HG03159 (cell line): ENCODE measurements around the gene P4HA3.
"Not testable (repeated sequence)": the region's sequence is repeated elsewhere in the genome, so short reads cannot be mapped to it uniquely, and the experiment has no call there.

Experiments used
- ATAC-seq: cut with Tn5 transposase; IDR thresholded peaks from one replicate; pipeline ENCODE4 v1.9.1; 2021; ENCODE audit warnings: mild to moderate bottlenecking, moderate library complexity; ENCODE audit not compliant: unreplicated experiment

Gene P4HA3

GRCh38 chr11:74311352-74311926 is at the start of gene P4HA3:
TSS of gene P4HA3 (minus strand) at chr11:74311640. CDS start at chr11:74311611, 29 bp downstream.
- ATAC-seq, result no peak

DNA sequence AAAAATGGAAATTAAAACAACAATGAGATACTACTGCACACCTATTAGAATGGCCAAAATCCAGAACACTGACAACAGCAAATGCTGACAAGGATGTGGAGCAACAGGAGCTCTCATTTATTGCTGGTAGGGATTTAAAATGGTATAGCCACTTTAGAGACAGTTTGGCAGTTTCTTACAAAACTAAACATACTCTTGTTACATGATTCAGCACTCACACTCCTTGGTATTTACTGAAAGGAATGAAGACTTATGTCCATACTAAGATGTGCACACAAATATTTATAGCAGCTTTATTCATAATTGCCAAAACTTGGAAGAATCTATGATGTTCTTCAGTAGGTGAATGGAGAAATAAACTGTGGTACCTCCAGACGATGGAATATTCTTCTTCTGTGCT is 46.0 kb upstream of the P4HA3 start:
- no peak for ATAC-seq

DNA sequence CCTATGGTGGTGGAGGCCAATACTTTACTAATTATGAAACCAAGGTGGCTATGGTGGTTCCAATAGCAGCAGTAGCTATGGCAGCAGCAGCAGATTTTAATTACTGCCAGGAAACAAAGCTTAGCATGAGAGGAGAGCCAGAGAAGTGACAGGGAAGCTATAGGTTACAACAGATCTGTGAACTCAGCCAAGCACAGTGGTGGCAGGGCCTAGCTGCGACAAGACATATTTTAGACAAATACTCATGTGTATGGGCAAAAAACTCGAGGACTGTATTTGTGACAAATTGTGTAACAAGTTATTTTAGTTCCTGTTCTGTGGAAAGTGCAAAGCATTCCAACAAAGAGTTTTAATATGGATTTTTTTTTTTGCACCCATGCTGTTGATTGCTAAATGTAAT is 44.2 kb upstream of the P4HA3 start:
- no peak for ATAC-seq

DNA sequence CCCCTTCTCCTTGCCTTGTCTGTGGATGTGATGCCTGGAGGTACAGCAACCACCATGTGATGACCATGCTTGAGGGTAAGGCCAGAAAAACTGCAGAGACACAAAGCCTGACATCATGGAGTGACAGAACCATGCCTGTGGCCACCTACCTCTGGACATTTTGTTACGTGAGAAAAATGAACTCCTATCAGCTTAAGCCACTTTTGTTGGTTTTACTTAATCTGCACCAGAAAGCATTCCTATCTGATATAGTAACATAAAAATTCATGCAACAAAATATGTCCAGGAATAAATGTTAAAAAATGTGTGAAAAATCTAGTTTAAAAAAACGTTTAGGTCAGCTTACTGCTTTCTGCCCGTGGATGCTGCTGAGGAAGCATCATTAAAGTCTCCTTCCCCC is 42.6 kb upstream of the P4HA3 start:
- no peak for ATAC-seq

DNA sequence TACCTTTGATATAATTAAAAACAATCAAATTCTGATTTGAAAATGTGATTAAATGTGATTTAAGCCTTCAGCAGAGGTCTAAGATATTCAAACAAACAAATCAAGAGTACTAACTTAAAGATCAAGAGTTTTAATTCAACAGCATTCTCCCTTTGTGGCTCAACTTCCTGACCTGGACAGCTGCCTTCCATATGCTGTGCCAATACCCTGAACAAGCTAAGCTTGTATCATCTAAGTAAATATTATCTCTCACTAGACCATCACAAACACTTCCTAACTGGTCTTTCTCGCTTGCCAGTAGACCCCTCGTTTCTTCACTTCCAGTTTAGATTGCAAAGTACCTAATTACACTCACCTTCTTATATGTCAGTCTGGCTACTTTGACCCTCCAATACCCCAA is 35.9 kb upstream of the P4HA3 start:
- no peak for ATAC-seq

DNA sequence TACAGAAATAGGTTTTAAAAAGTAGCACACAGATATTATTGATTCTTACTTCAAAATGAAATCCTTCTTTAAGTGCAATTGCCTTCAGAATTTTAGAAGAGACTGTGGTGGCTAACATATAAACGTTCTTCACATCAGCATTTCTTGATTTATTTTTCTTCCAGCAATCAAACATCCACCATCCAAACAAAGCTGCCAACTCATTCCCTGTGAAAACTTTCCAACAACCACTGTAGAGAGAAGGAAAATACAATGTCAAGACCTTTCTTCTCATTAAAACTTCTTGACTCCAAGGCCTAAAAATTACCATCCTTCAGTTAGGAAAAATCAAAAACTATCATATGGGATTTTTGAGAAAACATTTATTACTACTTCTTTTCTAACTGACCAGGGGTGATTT is 34.0 kb upstream of the P4HA3 start:
- no peak for ATAC-seq

- ATAC-seq, result no peak
These were observed 30.5 kb upstream of the P4HA3 start for GRCh38 chr11:74341921-74342320.

GRCh38 chr11:74339619-74340018 is 28.2 kb upstream of the P4HA3 start:
- ATAC-seq, result no peak

- ATAC-seq, result no peak
These were observed 27.5 kb upstream of the P4HA3 start for GRCh38 chr11:74338963-74339362.

DNA sequence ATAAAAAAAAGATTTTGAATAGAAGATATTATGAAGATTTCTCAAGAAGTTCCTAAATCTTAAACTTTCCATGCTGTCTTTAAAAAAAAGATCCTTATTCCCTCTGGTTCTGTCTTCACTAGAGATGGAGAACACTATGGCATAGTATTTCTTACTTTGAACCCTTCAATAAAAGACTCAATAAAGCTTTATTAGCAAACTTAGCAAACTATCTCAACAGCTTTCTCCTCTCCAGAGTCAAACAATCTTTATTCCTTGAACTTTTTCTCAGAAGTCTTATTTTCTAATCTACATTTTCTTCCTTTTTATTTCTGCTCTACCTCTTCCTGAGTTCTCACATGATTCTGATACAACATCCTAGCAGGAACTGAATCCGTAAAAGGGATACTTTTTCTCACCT is 21.8 kb upstream of the P4HA3 start:
- no peak for ATAC-seq

DNA sequence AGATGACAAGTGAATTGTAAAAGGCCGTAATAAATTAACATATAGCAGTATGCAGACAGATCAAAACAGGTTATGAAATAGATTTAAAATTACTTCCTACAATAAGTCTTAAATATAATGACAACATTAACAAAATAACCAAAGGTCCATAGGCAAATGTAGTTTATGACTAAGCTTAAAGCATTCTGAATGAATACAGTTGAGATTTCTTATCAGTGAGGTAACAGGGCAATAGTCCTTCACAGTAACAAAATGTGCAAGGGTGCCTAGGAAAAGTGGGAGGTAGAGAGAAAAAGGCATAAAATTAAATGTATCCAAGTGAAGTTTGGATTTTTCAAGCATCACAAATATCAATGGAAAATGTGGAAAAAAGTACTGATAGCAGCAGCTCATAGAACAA is 20.9 kb upstream of the P4HA3 start:
- no peak for ATAC-seq

GRCh38 chr11:74331000-74331399 is 19.6 kb upstream of the P4HA3 start:
- not testable (repeated sequence) for ATAC-seq

DNA sequence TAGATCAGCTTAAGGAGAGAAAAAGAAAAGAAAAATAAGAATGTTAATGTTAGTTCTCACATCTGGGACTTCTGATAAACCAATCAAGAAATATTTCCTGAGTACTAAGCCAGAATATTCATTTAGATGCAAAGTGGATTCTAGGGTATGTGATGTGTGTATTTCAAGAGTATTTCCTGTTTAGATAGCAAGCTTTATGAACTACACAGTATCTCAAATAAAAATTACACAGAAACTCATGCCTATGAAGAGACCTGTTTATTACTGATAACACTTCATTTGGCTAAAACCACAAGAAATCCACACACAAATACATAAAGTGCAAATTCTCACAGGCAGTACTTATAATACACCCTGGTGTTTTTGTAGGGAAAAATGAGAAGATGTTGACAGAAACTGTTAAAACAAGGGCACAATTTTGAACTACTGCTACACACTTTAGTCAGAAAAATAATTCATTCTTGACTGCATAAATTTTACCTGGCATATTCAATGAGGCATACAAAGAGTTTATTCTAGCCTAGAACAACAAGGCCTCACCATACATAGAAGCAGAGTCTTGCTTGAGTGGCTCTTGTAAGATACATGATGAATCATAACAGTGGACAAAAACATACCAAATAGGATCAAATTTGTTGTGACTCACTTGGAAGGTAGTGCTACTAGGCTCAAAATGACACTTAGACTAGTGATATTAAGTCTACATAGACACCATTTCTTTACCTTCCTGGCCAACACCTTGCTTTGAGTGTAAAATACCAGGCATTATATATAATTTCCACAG is 18.8 kb upstream of the P4HA3 start:
- ATAC-seq, result no peak

GRCh38 chr11:74327076-74327475 is 15.6 kb upstream of the P4HA3 start:
- ATAC-seq, result no peak

DNA sequence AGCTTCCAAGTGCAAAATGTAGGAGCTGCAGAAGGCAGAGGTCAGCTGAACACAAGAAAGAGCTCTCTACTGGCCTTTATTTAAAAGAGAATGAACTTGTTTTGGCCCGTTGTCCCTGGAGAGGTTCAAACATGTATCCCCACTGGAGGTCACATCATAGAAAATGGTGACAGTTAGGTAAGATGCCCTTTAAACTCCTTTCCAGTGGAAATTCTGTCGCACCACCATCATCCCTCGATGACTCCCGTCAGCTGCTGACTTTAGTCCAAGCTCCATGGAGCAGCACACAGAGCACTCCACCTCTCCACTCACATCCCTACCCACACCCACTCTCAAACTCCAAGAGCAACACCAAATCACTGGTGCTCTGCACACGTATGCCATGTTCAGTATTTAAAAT is 15.2 kb upstream of the P4HA3 start:
- ATAC-seq, result no peak

GRCh38 chr11:74325649-74326645 is 14.5 kb upstream of the P4HA3 start:
- no peak for ATAC-seq

- ATAC-seq, result no peak
These were observed 11.2 kb upstream of the P4HA3 start for GRCh38 chr11:74322667-74323066.

DNA sequence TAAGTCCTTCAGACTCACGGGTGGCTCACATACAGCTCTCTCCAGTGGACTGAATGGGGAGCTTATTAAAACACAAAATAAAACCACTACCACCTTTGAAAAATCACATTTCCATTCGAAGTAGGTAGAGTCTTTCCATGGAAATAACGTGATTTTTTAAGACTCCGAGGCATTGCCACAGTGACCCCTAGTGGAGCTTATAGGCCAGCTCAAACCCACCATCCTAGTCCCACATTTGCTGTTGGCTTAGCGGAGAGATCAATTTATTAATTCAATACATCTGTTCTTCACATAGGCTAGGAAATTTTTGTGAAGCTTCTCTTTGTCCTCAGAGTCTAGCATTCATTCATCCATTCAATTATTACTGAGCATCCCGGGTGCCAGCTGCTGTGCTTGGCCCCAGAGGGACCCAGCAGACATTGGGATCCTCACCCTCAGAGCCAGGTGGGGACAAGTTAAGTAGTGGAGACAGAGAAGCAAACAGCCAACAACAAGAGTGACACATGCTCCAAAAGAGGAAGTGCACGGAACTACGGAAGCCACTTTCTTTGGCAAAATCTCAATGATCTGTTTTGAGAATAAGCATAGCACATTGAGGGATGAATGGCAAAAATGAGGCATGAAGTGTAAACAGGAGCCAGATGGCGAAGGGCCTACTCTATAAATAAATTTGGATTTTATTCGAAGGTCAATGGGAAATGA is 10.2 kb upstream of the P4HA3 start:
- no peak for ATAC-seq

- ATAC-seq, result no peak
These were observed 9.1 kb upstream of the P4HA3 start for GRCh38 chr11:74320538-74320937.

GRCh38 chr11:74319139-74319816 is 7.8 kb upstream of the P4HA3 start:
- ATAC-seq, result no peak
